Measurements from ENCODE around the gene ATRIP. TPM values are rescaled to one million over a fixed set of nuclear protein-coding genes. Genes with fewer than 3 reads are reported as not detected.
"Not testable (repeated sequence)": the region's sequence is repeated elsewhere in the genome, so short reads cannot be mapped to it uniquely, and the experiment has no call there.

The ATRIP gene
- total RNA-seq, 1 donor from 2014 or later: 9.6 TPM

- peak; percentile 89 for DNase-seq (ENCODE audit: low spot score)
These were observed 10.6 kb upstream of the ATRIP start for GRCh38 chr3:48435774-48436476.

- peak; percentile 47 for DNase-seq (ENCODE audit: low spot score)
These were observed 10.1 kb upstream of the ATRIP start for GRCh38 chr3:48436477-48436787.

- DNase-seq (ENCODE audit: low spot score): no peak
These were observed 9.7 kb upstream of the ATRIP start for GRCh38 chr3:48436855-48437254.

DNA sequence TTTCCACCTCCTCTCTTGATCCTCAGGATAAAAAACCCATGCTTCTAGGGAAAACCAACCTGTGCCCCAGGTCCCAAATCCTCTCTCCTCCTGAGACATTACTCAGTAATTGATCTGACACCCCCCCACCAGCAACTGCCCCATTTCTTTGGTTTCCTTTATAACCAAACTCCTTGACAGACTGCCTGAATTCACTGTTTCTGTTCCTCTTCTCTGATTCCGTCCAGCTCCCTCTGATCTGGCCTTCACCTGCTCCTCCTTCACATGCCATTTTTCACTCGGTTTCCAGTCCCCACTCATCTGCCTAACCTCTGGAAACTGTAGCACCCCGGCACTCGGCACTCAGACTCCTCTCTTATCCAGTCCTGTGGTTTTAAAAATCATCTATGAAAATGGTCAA, 8.7 kb upstream of the ATRIP start:
- no peak for DNase-seq (ENCODE audit: low spot score)

DNA sequence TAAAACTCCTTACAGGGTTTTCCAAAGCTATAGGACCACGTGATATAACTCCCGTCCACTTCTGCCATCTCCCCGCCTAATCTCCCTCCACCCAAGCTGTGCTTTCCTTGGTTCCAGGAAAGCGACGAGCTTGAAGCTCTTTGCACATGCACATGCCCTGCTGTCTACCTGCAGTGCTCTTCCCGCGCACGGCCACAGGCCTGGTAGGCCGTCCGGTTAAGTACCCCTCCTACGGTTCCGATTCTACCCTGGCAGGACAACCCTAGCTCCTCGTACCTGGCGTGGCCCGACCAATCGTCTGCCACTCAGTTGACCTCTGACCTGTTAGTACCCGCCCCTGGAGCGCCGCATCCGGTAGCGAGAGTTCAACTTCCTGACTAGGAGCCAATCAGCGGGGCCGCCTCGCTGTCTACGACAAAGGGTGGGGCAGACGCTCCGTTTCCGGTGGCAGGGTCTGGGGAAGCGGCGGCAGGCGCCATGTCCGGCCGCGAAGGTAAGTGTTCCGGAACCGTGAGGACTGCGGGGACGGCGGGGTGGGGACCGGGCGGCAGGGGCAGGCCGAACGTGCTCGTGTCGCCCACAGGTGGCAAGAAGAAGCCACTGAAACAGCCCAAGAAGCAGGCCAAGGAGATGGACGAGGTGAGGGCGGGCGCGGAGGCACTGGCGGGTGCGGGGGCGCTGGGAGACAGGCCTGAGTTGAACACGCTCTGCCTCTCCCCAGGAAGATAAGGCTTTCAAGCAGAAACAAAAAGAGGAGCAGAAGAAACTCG, 6.5 kb upstream of the ATRIP start, which contains the start of the genes CCDC51 and TMA7:
Gene CCDC51, minus strand, starts transcription at position 300 of the 770 bp plus-strand sequence. CDS start 4,991 bp downstream, outside the sequence.
Gene TMA7, plus strand, starts transcription at position 438 of the 770 bp plus-strand sequence. Its CDS starts 40 bp downstream, at position 478.
- DNase-seq (ENCODE audit: low spot score): peak; percentile 99

GRCh38 chr3:48440590-48440958, 6.0 kb upstream of the ATRIP start:
- DNase-seq (ENCODE audit: low spot score): peak; percentile 46

- no peak for DNase-seq (ENCODE audit: low spot score)
These were observed 4.6 kb upstream of the ATRIP start for GRCh38 chr3:48441940-48442339.

DNA sequence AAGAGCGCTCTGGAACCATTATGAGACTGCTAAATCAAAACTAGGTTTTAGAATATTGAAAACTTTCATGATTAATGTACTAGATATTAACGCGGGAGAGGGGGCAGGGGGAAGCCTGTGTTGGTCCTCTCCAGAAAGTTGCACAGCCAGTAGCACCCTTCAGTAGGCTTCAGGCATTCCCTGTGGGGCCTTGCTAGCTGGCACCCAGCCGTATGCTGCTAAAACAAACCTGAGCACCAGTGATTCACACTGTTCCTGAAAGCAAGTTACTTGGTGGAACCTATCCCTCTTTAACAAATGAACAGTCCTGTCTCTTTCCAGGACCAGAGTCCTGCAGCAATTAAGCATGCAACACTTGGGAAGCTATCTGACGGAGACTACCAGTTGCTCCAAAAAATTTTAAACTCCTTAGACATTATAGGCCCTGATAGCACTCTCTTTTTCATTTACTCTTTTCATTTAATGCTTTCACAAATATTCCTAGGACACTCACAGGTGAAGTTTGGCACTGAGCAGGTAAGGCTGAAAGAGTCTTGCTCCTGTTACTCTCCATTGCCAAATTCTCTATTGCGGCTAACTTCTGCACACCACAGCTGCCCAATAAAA, 1.2 kb upstream of the ATRIP start:
- DNase-seq (ENCODE audit: low spot score): no peak

- DNase-seq (ENCODE audit: low spot score): no peak
These were observed 503 bp upstream of the ATRIP start for GRCh38 chr3:48446043-48446424.

- no peak for DNase-seq (ENCODE audit: low spot score)
These were observed 4.7 kb downstream of the ATRIP start for GRCh38 chr3:48451270-48451669.

GRCh38 chr3:48456456-48456855, 9.9 kb downstream of the ATRIP start:
- DNase-seq (ENCODE audit: low spot score): no peak

- no peak for DNase-seq (ENCODE audit: low spot score)
These were observed 12.8 kb downstream of the ATRIP start for GRCh38 chr3:48459331-48459730.

DNA sequence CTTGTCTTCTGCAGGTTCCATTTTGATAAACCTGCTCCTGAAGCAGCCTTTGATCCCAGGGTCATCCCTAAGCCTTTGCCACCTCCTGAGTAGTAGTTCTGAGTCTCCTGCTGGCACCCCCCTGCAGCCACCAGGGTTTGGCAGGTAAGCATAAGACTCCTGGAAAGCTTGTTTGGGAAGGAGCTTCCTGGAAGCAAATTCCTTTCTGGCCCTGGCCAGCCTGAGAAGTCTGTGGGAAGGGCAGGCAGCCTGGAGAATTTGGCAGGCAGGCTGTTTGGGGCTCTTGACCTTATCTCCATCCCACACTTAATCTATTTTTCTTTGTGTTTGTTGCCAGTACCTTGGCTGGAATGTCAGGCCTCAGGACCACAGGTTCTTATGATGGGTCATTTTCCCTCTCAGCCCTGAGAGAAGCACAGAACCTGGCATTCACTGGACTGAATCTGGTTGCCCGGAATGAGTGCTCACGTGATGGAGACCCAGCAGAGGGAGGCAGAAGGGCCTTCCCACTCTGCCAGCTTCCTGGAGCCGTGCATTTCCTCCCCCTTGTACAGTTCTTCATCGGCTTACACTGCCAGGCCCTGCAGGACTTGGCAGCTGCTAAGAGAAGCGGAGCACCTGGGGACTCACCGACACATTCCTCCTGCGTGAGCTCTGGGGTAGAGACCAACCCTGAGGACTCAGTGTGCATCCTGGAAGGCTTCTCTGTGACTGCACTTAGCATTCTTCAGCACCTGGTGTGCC, 13.4 kb downstream of the ATRIP start:
- DNase-seq (ENCODE audit: low spot score): no peak

- no peak for DNase-seq (ENCODE audit: low spot score)
These were observed 14.0 kb downstream of the ATRIP start for GRCh38 chr3:48460517-48460902.

DNA sequence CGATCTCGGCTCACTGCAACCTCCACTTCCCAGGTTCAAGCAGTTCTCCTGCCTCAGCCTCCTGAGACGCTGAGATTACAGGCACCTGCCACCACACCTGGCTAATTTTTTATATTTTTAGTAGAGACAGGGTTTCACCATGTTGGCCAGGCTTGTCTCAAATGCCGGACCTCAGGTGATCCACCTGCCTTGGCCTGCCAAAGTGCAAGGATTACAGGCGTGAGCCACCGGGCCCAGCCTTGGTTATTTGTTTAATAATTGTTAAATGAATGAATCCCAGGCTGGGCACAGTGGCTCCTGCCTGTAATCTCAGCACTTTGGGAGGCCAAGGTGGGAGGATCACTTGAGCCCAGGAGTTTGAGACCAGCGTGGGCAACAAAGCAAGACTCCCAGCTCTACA, 15.2 kb downstream of the ATRIP start:
- not testable (repeated sequence) for DNase-seq (ENCODE audit: low spot score)

GRCh38 chr3:48463703-48464102, 17.2 kb downstream of the ATRIP start:
- DNase-seq (ENCODE audit: low spot score): no peak

- no peak for DNase-seq (ENCODE audit: low spot score)
These were observed 18.2 kb downstream of the ATRIP start for GRCh38 chr3:48464713-48465221.

GRCh38 chr3:48465237-48465530, 18.6 kb downstream of the ATRIP start:
- DNase-seq (ENCODE audit: low spot score): no peak

- DNase-seq (ENCODE audit: low spot score): peak; percentile 99
These were observed 19.2 kb downstream of the ATRIP start for GRCh38 chr3:48465531-48466378.

DNA sequence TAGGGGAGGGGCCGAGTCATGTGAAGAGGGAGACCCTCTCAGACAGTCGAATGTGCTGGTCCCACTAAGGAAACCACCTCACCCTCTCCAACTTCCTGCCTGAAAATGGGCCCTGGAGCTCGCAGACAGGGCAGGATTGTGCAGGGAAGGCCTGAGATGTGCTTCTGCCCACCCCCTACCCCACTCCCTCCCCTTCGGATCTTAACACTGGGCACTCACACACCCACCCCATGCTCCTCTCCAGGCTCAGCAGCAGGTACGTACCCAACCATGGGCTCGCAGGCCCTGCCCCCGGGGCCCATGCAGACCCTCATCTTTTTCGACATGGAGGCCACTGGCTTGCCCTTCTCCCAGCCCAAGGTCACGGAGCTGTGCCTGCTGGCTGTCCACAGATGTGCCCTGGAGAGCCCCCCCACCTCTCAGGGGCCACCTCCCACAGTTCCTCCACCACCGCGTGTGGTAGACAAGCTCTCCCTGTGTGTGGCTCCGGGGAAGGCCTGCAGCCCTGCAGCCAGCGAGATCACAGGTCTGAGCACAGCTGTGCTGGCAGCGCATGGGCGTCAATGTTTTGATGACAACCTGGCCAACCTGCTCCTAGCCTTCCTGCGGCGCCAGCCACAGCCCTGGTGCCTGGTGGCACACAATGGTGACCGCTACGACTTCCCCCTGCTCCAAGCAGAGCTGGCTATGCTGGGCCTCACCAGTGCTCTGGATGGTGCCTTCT, 20.0 kb downstream of the ATRIP start:
- DNase-seq (ENCODE audit: low spot score): peak; percentile 62

- DNase-seq (ENCODE audit: low spot score): no peak
These were observed 20.5 kb downstream of the ATRIP start for GRCh38 chr3:48467110-48467454.

Data from ureter (tissue), 1 donor.